ENCODE data around the gene SELENOW. TPM values are rescaled to one million over a fixed set of nuclear protein-coding genes. Genes with fewer than 3 reads are reported as not detected.

SELENOW gene
- total RNA-seq, 3 donors from 2014 or later (not counting 1 experiment from before 2014, with no cell fraction given), result 90.5 to 104 (median 97.2) TPM

GRCh38 chr19:47758443-47758804 lies 20.1 kb upstream of the SELENOW start:
- Histone ChIP-seq H3K36me3 (ENCODE audit: control insufficient read depth, insufficient read depth, low read length) (peaks cover 41% of the 10 kb centered on the region), H3K27me3 (ENCODE audit: control insufficient read depth, insufficient read depth, low read length) (no peaks in the 10 kb centered on the region), H3K9me3 (ENCODE audit: control insufficient read depth, insufficient read depth, low read length) (no peaks in the 10 kb centered on the region), H3K27ac (ENCODE audit: low read length) (no peak overlapping the region), H3K4me1 (ENCODE audit: control insufficient read depth, insufficient read depth, low read length) (no peaks in the 10 kb centered on the region), H3K4me3 (ENCODE audit: low read length) (no peak overlapping the region)
- intact Hi-C loops (cut with micrococcal nuclease), result no loop called here
- no peaks in the 10 kb centered on the region for H3K27me3 Mint-ChIP-seq (ENCODE audit: low read depth in 2 of 2)
- peaks cover 2 to 3% of the 10 kb centered on the region in 2 donors for H3K9me3 Mint-ChIP-seq
- ATAC-seq, result no peak
- 93% methylated on average over 5 of the region's 5 CpGs for WGBS (ENCODE audit: insufficient coverage)
- no peaks in the 10 kb centered on the region for H3K4me1 Mint-ChIP-seq
- no peak for TF ChIP-seq CTCF (IDR thresholded peaks at IDR 0.05)
- DNase-seq, result peak in 1 of 2 donors; percentile 15
- no peak overlapping the region for H3K27ac Mint-ChIP-seq
- no peak overlapping the region for H3K4me3 Mint-ChIP-seq
- H3K36me3 Mint-ChIP-seq, result peaks cover 11% of the 10 kb centered on the region

GRCh38 chr19:47760632-47760999 lies 17.9 kb upstream of the SELENOW start:
- intact Hi-C loops (cut with micrococcal nuclease), result no loop called here
- Mint-ChIP-seq H3K9me3 (peaks cover 2 to 3% of the 10 kb centered on the region in 2 donors), H3K4me1 (peaks cover 0 to 5% of the 10 kb centered on the region in 2 donors), H3K36me3 (peaks cover 11% of the 10 kb centered on the region), H3K4me3 (no peak overlapping the region), H3K27ac (no peak overlapping the region), H3K27me3 (ENCODE audit: low read depth in 2 of 2) (no peaks in the 10 kb centered on the region)
- Histone ChIP-seq H3K9me3 (ENCODE audit: control insufficient read depth, insufficient read depth, low read length) (no peaks in the 10 kb centered on the region), H3K27ac (ENCODE audit: low read length) (no peak overlapping the region), H3K27me3 (ENCODE audit: control insufficient read depth, insufficient read depth, low read length) (no peaks in the 10 kb centered on the region), H3K36me3 (ENCODE audit: control insufficient read depth, insufficient read depth, low read length) (peaks cover 24% of the 10 kb centered on the region), H3K4me3 (ENCODE audit: low read length) (no peak overlapping the region), H3K4me1 (ENCODE audit: control insufficient read depth, insufficient read depth, low read length) (no peaks in the 10 kb centered on the region)
- no peak for TF ChIP-seq CTCF (IDR thresholded peaks at IDR 0.05)
- ATAC-seq (no peak), DNase-seq (no peak)
- WGBS (ENCODE audit: insufficient coverage), result 78% methylated on average over 5 of the region's 5 CpGs

DNA sequence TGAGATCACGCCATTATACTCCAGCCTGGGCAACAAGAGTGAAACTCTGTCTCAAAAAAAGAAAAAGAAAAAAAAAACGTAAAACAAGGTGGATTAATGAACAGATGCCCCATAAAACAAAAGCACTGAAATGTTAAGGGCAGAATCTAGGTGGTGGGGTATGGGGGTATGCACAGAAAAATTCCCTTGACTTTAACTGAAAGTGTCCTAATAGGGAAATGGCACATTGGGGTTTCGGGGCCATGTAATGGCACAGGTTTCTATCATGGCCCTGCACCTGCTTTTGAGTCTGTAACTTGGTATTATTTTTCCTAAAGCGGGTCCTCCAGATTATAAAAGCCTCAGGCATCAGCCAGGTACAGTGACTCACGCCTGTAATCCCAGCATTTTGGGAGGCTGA lies 16.9 kb upstream of the SELENOW start:
- no peak overlapping the region for H3K4me3 Mint-ChIP-seq
- no peaks in the 10 kb centered on the region for H3K27me3 Mint-ChIP-seq (ENCODE audit: low read depth in 2 of 2)
- no peak for DNase-seq
- H3K4me3 ChIP-seq (ENCODE audit: low read length), result no peak overlapping the region
- no peaks in the 10 kb centered on the region for H3K9me3 ChIP-seq (ENCODE audit: control insufficient read depth, insufficient read depth, low read length)
- ATAC-seq, result no peak
- H3K36me3 ChIP-seq (ENCODE audit: control insufficient read depth, insufficient read depth, low read length), result peaks cover 15% of the 10 kb centered on the region
- no peaks in the 10 kb centered on the region for H3K27me3 ChIP-seq (ENCODE audit: control insufficient read depth, insufficient read depth, low read length)
- no peak overlapping the region for H3K27ac Mint-ChIP-seq
- no peak overlapping the region for H3K27ac ChIP-seq (ENCODE audit: low read length)
- intact Hi-C loops (cut with micrococcal nuclease), result no loop called here
- no peak for TF ChIP-seq CTCF (IDR thresholded peaks at IDR 0.05)
- peaks cover 0 to 5% of the 10 kb centered on the region in 2 donors for H3K4me1 Mint-ChIP-seq
- no peaks in the 10 kb centered on the region for H3K4me1 ChIP-seq (ENCODE audit: control insufficient read depth, insufficient read depth, low read length)
- H3K36me3 Mint-ChIP-seq, result peaks cover 11% of the 10 kb centered on the region
- WGBS (ENCODE audit: insufficient coverage), result 65% methylated on average over 5 of the region's 5 CpGs
- peaks cover 2 to 3% of the 10 kb centered on the region in 2 donors for H3K9me3 Mint-ChIP-seq

DNA sequence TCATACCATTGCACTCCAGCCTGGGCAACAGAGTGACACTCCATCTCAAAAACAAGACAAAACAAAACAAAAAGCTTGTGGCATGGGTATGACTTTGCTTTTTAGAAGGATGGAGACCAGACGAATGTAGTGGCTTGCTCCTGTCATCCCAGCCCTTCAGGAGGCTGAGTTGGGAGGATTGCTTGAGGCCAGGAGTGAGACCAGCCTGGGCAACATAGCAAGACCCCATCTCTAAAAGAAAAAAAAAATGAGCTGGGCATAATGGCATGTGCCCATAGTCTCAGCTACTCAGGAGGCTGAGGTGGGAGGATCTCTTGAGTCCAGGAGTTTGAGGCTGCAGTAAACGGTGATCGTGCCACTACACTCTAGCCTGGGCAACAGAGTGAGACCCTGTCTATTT lies 16.4 kb upstream of the SELENOW start:
- WGBS (ENCODE audit: insufficient coverage), result 84% methylated on average over 2 of the region's 3 CpGs
- H3K4me3 Mint-ChIP-seq, result no peak overlapping the region
- no peak for ATAC-seq
- no peaks in the 10 kb centered on the region for H3K9me3 ChIP-seq (ENCODE audit: control insufficient read depth, insufficient read depth, low read length)
- peaks cover 0 to 5% of the 10 kb centered on the region in 2 donors for H3K4me1 Mint-ChIP-seq
- H3K4me1 ChIP-seq (ENCODE audit: control insufficient read depth, insufficient read depth, low read length), result no peaks in the 10 kb centered on the region
- H3K27ac ChIP-seq (ENCODE audit: low read length), result no peak overlapping the region
- H3K27me3 Mint-ChIP-seq (ENCODE audit: low read depth in 2 of 2), result no peaks in the 10 kb centered on the region
- peaks cover 2 to 3% of the 10 kb centered on the region in 2 donors for H3K9me3 Mint-ChIP-seq
- peaks cover 9% of the 10 kb centered on the region for H3K36me3 ChIP-seq (ENCODE audit: control insufficient read depth, insufficient read depth, low read length)
- no peak overlapping the region for H3K27ac Mint-ChIP-seq
- no peak overlapping the region for H3K4me3 ChIP-seq (ENCODE audit: low read length)
- no peaks in the 10 kb centered on the region for H3K27me3 ChIP-seq (ENCODE audit: control insufficient read depth, insufficient read depth, low read length)
- DNase-seq, result peak in 1 of 2 donors; percentile 4
- TF ChIP-seq CTCF (IDR thresholded peaks at IDR 0.05), result no peak
- intact Hi-C loops (cut with micrococcal nuclease), result no loop called here
- peaks cover 11% of the 10 kb centered on the region for H3K36me3 Mint-ChIP-seq
